OCI-LY3 (cell line): ENCODE results near the gene TSHR.
A peak's percentile ranks its signal among the peaks of the same experiment; 100 is the strongest.

Experiments used
- H2AFZ ChIP-seq: fragments of 200-600, 300-600 bp; shearing (Covaris generic); 2 replicates; pipeline ENCODE4 v1.6.0; 2014; ENCODE audit warnings: antibody characterized with exemption, low read depth, low read length
- H3K27ac ChIP-seq: fragments of 200-600, 300-600 bp; sonication (generic); 2 replicates; pipeline ENCODE4 v1.5.1; 2014; ENCODE audit warnings: mild to moderate bottlenecking, low read length, moderate library complexity, mixed read lengths
- H3K27me3 ChIP-seq: fragments of 200-600, 300-600 bp; sonication (generic); 2 replicates; pipeline ENCODE4 v1.6.1; 2014; ENCODE audit warnings: low read depth, low read length, mixed read lengths
- H3K36me3 ChIP-seq: fragments of 200-600, 300-600 bp; sonication (generic); replicated peaks from 2 replicates; pipeline ENCODE3; 2014; ENCODE audit warnings: low read depth, low read length, mixed read lengths
- H3K4me1 ChIP-seq: fragments of 300-600, 200-600 bp; sonication (generic); 2 replicates; pipeline ENCODE4 v1.6.1; 2014; ENCODE audit warnings: low read length, mixed read lengths
- H3K4me2 ChIP-seq: fragments of 200-600, 300-600 bp; sonication (generic); 2 replicates; pipeline ENCODE4 v1.6.1; 2014; ENCODE audit warnings: low read length, mixed read lengths
- H3K4me3 ChIP-seq: fragments of 300-600, 200-600 bp; sonication (generic); 2 replicates; pipeline ENCODE4 v1.5.1; 2014; ENCODE audit warnings: antibody characterized with exemption, mild to moderate bottlenecking, low read length, moderate library complexity
- H3K79me2 ChIP-seq: fragments of 300-600, 200-600 bp; shearing (Covaris generic); 2 replicates; pipeline ENCODE4 v1.6.1; 2014; ENCODE audit warnings: mild to moderate bottlenecking, low read length, mixed read lengths
- H3K9ac ChIP-seq: fragments of 300-600, 200-600 bp; shearing (Covaris generic); 2 replicates; pipeline ENCODE4 v1.6.0; 2014; ENCODE audit warnings: mild to moderate bottlenecking, low read length, moderate library complexity
- H3K9me3 ChIP-seq: fragments of 200-600, 300-600 bp; shearing (Covaris generic); 2 replicates; pipeline ENCODE4 v1.6.1; 2014; ENCODE audit warnings: low read length, mixed read lengths; ENCODE audit not compliant: insufficient read depth
- H4K20me1 ChIP-seq: fragments of 200-600, 300-600 bp; sonication (generic); 2 replicates; pipeline ENCODE4 v1.6.1; 2016; ENCODE audit warnings: low read length, mixed read lengths; ENCODE audit not compliant: insufficient read depth
- CTCF ChIP-seq: fragments of 200-600, 300-600 bp; sonication (generic); IDR thresholded peaks from 2 replicates; pipeline ENCODE4 v1.5.1; 2014; ENCODE audit warnings: antibody characterized with exemption, low read length, low read depth
- EZH2phosphoT487 ChIP-seq: fragments of 200-600 bp; shearing (Covaris generic); IDR thresholded peaks from 2 replicates; pipeline ENCODE4 v1.6.1; 2018; ENCODE audit warnings: antibody characterized with exemption, mixed run types, low read depth

The TSHR gene

GRCh38 chr14:80927083-80927989 is 28.1 kb upstream of the TSHR start:
- peaks cover 16% of the 10 kb centered on the region for H3K9me3 ChIP-seq
- no peak for TF ChIP-seq EZH2phosphoT487
- TF ChIP-seq CTCF: 0 out of 2 replicates have a peak, but pooled peaks have one; percentile 5
- H3K9ac ChIP-seq: no peak overlapping the region
- no peak overlapping the region for H2AFZ ChIP-seq
- H3K79me2 ChIP-seq: peaks cover 49% of the 10 kb centered on the region
- H3K27me3 ChIP-seq: no peaks in the 10 kb centered on the region
- H3K4me3 ChIP-seq: no peak overlapping the region
- H3K4me2 ChIP-seq: no peak overlapping the region
- H3K4me1 ChIP-seq: peaks cover 28% of the 10 kb centered on the region
- peaks cover 46% of the 10 kb centered on the region for H3K36me3 ChIP-seq
- no peak overlapping the region for H3K27ac ChIP-seq
- H4K20me1 ChIP-seq: peaks cover 18% of the 10 kb centered on the region; the same call in 1 of the 2 replicates

- no peak for TF ChIP-seq CTCF
- TF ChIP-seq EZH2phosphoT487: no peak
- Histone ChIP-seq H3K27me3 (no peaks in the 10 kb centered on the region), H3K4me2 (peak overlapping the region; percentile 72), H3K9ac (peak overlapping the region; percentile 6; the same call in 1 of the 2 replicates), H4K20me1 (peaks cover 18% of the 10 kb centered on the region; the same call in 1 of the 2 replicates), H3K9me3 (peaks cover 17% of the 10 kb centered on the region), H3K27ac (peak overlapping the region; percentile 66), H3K4me1 (peaks cover 28% of the 10 kb centered on the region), H3K79me2 (peaks cover 66% of the 10 kb centered on the region), H3K4me3 (peak overlapping the region; percentile 51), H3K36me3 (peaks cover 55% of the 10 kb centered on the region), H2AFZ (no peak overlapping the region)
Measured at GRCh38 chr14:80930095-80930494, 25.3 kb upstream of the TSHR start.

- Histone ChIP-seq H3K9me3 (peaks cover 17% of the 10 kb centered on the region), H4K20me1 (peaks cover 18% of the 10 kb centered on the region; the same call in 1 of the 2 replicates), H3K9ac (peak overlapping the region; percentile 6; the same call in 1 of the 2 replicates), H3K27ac (peak overlapping the region; percentile 66), H3K4me3 (peak overlapping the region; percentile 51), H3K27me3 (no peaks in the 10 kb centered on the region), H3K4me2 (peak overlapping the region; percentile 72), H3K36me3 (peaks cover 50% of the 10 kb centered on the region), H3K4me1 (peaks cover 28% of the 10 kb centered on the region), H3K79me2 (peaks cover 70% of the 10 kb centered on the region), H2AFZ (no peak overlapping the region)
- TF ChIP-seq CTCF (no peak), EZH2phosphoT487 (no peak)
Measured at GRCh38 chr14:80930836-80931389, 24.5 kb upstream of the TSHR start.

GRCh38 chr14:80933282-80933681 is 22.1 kb upstream of the TSHR start:
- H3K36me3 ChIP-seq: peaks cover 41% of the 10 kb centered on the region
- no peaks in the 10 kb centered on the region for H3K27me3 ChIP-seq
- peaks cover 28% of the 10 kb centered on the region for H3K4me1 ChIP-seq
- no peak overlapping the region for H2AFZ ChIP-seq
- H3K4me3 ChIP-seq: no peak overlapping the region
- H3K9me3 ChIP-seq: peaks cover 17% of the 10 kb centered on the region
- peaks cover 57% of the 10 kb centered on the region for H3K79me2 ChIP-seq
- no peak for TF ChIP-seq CTCF
- no peak for TF ChIP-seq EZH2phosphoT487
- peaks cover 18% of the 10 kb centered on the region; the same call in 1 of the 2 replicates for H4K20me1 ChIP-seq
- H3K9ac ChIP-seq: no peak overlapping the region
- no peak overlapping the region for H3K4me2 ChIP-seq
- no peak overlapping the region for H3K27ac ChIP-seq
